Neuronal stem cell (in vitro differentiated cells): Measurements from ENCODE around the gene SAMD11.

Source experiments
- DNase-seq: peaks from one replicate; pipeline ENCODE4 v3.0.0-alpha.2; 2013; ENCODE audit warnings: low spot score
- H2AFZ ChIP-seq: one replicate; pipeline ENCODE4 v1.6.1; 2013; ENCODE audit warnings: mild to moderate bottlenecking, low read length, inconsistent platforms
- H2AK5ac ChIP-seq: 2 replicates; pipeline ENCODE4 v1.6.1; 2013; ENCODE audit warnings: low read depth, mild to moderate bottlenecking, inconsistent platforms, low read length, moderate library complexity, mixed read lengths
- H2BK120ac ChIP-seq: 2 replicates; pipeline ENCODE4 v1.6.1; 2013; ENCODE audit warnings: low read depth, mild to moderate bottlenecking, inconsistent platforms, low read length, moderate library complexity, mixed read lengths
- H2BK12ac ChIP-seq: one replicate; pipeline ENCODE4 v1.6.1; 2013; ENCODE audit warnings: low read length, inconsistent platforms
- H2BK15ac ChIP-seq: 2 replicates; pipeline ENCODE4 v1.6.1; 2013; ENCODE audit warnings: mild to moderate bottlenecking, low read length, inconsistent platforms, mixed read lengths
- H2BK5ac ChIP-seq: one replicate; pipeline ENCODE4 v1.6.1; 2013; ENCODE audit warnings: inconsistent platforms, mild to moderate bottlenecking, low read length, moderate library complexity
- H3K14ac ChIP-seq: one replicate; pipeline ENCODE4 v1.6.1; 2013; ENCODE audit warnings: low read length, inconsistent platforms
- H3K18ac ChIP-seq: 2 replicates; pipeline ENCODE4 v1.6.1; 2013; ENCODE audit warnings: low read length, inconsistent platforms
- H3K23ac ChIP-seq: 2 replicates; pipeline ENCODE4 v1.6.1; 2013; ENCODE audit warnings: low read depth, mild to moderate bottlenecking, mixed read lengths, low read length, inconsistent platforms; ENCODE audit not compliant: poor library complexity
- H3K27ac ChIP-seq: replicated peaks from 3 replicates; pipeline ENCODE4 v1.5.1; 2013; ENCODE audit warnings: low read length, inconsistent platforms
- H3K27me3 ChIP-seq, 3 experiments: 2 replicates each; pipeline ENCODE4 v1.6.1; 2013; ENCODE audit warnings: low read length in 3 of 3, mild to moderate bottlenecking in 2 of 3, inconsistent platforms in 1 of 3, low read depth in 1 of 3, mixed read lengths in 1 of 3, moderate library complexity in 1 of 3; ENCODE audit not compliant: control insufficient read depth in 3 of 3, insufficient read depth in 3 of 3
- H3K36me3 ChIP-seq, 2 donors: replicated peaks in 1 of 2; 2 replicates each; pipeline ENCODE4 v1.6.1; 2013; ENCODE audit warnings: low read length in 2 of 2; ENCODE audit not compliant: control insufficient read depth in 2 of 2, insufficient read depth in 2 of 2
- H3K4ac ChIP-seq: 2 replicates; pipeline ENCODE4 v1.6.1; 2013; ENCODE audit warnings: inconsistent platforms, mild to moderate bottlenecking, low read length, moderate library complexity
- H3K4me1 ChIP-seq, 2 donors: 1 replicate in 1 of 2; 2 replicates in 1 of 2; pipeline ENCODE4 v1.6.1; 2013; ENCODE audit warnings: low read length in 2 of 2, low read depth in 1 of 2; ENCODE audit not compliant: control insufficient read depth in 2 of 2, insufficient read depth in 1 of 2
- H3K4me2 ChIP-seq: one replicate; pipeline ENCODE4 v1.6.1; 2013; ENCODE audit warnings: mild to moderate bottlenecking, low read length, inconsistent platforms; ENCODE audit not compliant: insufficient read depth, poor library complexity, severe bottlenecking
- H3K4me3 ChIP-seq, 2 donors: 2 replicates each; pipeline ENCODE4 v1.5.1; 2013; ENCODE audit warnings: low read length in 2 of 2, mild to moderate bottlenecking in 2 of 2, inconsistent platforms in 1 of 2, moderate library complexity in 1 of 2
- H3K79me1 ChIP-seq: one replicate; pipeline ENCODE4 v1.6.1; 2013; ENCODE audit warnings: low read depth, mild to moderate bottlenecking, inconsistent platforms, low read length, moderate library complexity
- H3K9ac ChIP-seq: one replicate; pipeline ENCODE4 v1.6.1; 2013; ENCODE audit warnings: mild to moderate bottlenecking, low read depth, low read length, inconsistent platforms; ENCODE audit not compliant: poor library complexity
- H3K9me3 ChIP-seq, 2 donors: replicated peaks in 1 of 2; 2 replicates each; pipeline versions ENCODE3 to v1.6.1; 2013; ENCODE audit warnings: low read length in 2 of 2, mild to moderate bottlenecking in 2 of 2, inconsistent platforms in 1 of 2, low read depth in 1 of 2, mixed read lengths in 1 of 2, moderate library complexity in 1 of 2; ENCODE audit not compliant: control insufficient read depth in 2 of 2, insufficient read depth in 1 of 2
- H4K8ac ChIP-seq: one replicate; pipeline ENCODE4 v1.6.1; 2013; ENCODE audit warnings: low read depth, mild to moderate bottlenecking, inconsistent platforms, low read length, moderate library complexity
- H4K91ac ChIP-seq: one replicate; pipeline ENCODE4 v1.6.1; 2013; ENCODE audit warnings: low read length, low read depth, mild to moderate bottlenecking, inconsistent platforms; ENCODE audit not compliant: poor library complexity
- WGBS, 2 donors: extraction: QIAGEN DNeasy Blood & Tissue Kit; methylation state at CpG; one replicate each; pipeline ENCODE4 v1.1.7; 2013; ENCODE audit warnings: missing lambda C conversion rate in 2 of 2, mixed read lengths in 1 of 2; ENCODE audit not compliant: insufficient read length in 2 of 2, insufficient replicate concordance in 1 of 2; ENCODE audit errors: extremely low coverage in 2 of 2; 5-methylcytosine and 5-hydroxymethylcytosine counted together

SAMD11 gene

GRCh38 chr1:941015-941587 lies 17.4 kb downstream of the SAMD11 start:
- peaks cover 24 to 27% of the 10 kb centered on the region in 2 donors for H3K4me1 ChIP-seq
- H3K9me3 ChIP-seq, result no peaks in the 10 kb centered on the region
- H3K4ac ChIP-seq, result no peak overlapping the region
- no peak overlapping the region for H4K8ac ChIP-seq
- peak overlapping the region in 1 of 2 donors; percentile 9 for H3K4me3 ChIP-seq
- peak overlapping the region; percentile 78 for H2AFZ ChIP-seq
- H3K23ac ChIP-seq, result peak overlapping the region; percentile 85
- WGBS, 2 donors, result no CpG with 5 or more reads among the region's 36 CpGs
- H3K4me2 ChIP-seq, result peak overlapping the region; percentile 49
- peak overlapping the region; percentile 91 for H2BK120ac ChIP-seq
- H3K36me3 ChIP-seq, result peaks cover 4 to 20% of the 10 kb centered on the region in 2 donors
- no peak overlapping the region for H3K27ac ChIP-seq
- peaks cover 34 to 75% (median 70%) of the 10 kb centered on the region in 3 experiments for H3K27me3 ChIP-seq
- peak overlapping the region; percentile 90 for H2BK5ac ChIP-seq
- H2BK15ac ChIP-seq, result peak overlapping the region; percentile 85
- no peak overlapping the region for H4K91ac ChIP-seq
- H3K9ac ChIP-seq, result peak overlapping the region; percentile 44
- H2AK5ac ChIP-seq, result peak overlapping the region; percentile 84
- no peak for DNase-seq
- peak overlapping the region; percentile 90 for H2BK12ac ChIP-seq
- H3K79me1 ChIP-seq, result peaks cover 4% of the 10 kb centered on the region
- H3K18ac ChIP-seq, result peak overlapping the region; percentile 98
- peak overlapping the region; percentile 56 for H3K14ac ChIP-seq

- Histone ChIP-seq H4K91ac (no peak overlapping the region), H3K4me1 (peaks cover 24 to 27% of the 10 kb centered on the region in 2 donors), H3K18ac (peak overlapping the region; percentile 98), H3K4me2 (peak overlapping the region; percentile 73), H2BK12ac (no peak overlapping the region), H2BK15ac (peak overlapping the region; percentile 85), H3K9ac (no peak overlapping the region), H2AK5ac (peak overlapping the region; percentile 84), H3K9me3 (no peaks in the 10 kb centered on the region), H3K4ac (no peak overlapping the region), H3K27ac (no peak overlapping the region), H3K36me3 (peaks cover 7 to 25% of the 10 kb centered on the region in 2 donors), H3K79me1 (peaks cover 4% of the 10 kb centered on the region), H2AFZ (peak overlapping the region; percentile 71), H4K8ac (no peak overlapping the region), H3K23ac (peak overlapping the region; percentile 85), H2BK5ac (peak overlapping the region; percentile 90), H2BK120ac (no peak overlapping the region), H3K4me3 (peak overlapping the region in 1 of 2 donors; percentile 69), H3K27me3 (peaks cover 34 to 69% (median 64%) of the 10 kb centered on the region in 3 experiments), H3K14ac (peak overlapping the region; percentile 38)
- no CpG with 5 or more reads among the region's 98 CpGs for WGBS, 2 donors
- peak; percentile 77 for DNase-seq
These were observed 18.1 kb downstream of the SAMD11 start for GRCh38 chr1:941588-942383.

- peaks cover 4% of the 10 kb centered on the region for H3K79me1 ChIP-seq
- H3K18ac ChIP-seq, result peak overlapping the region; percentile 93
- H3K27ac ChIP-seq, result no peak overlapping the region
These were observed 18.7 kb downstream of the SAMD11 start for GRCh38 chr1:942411-942821.

More at GRCh38 chr1:942411-942821, 18.7 kb downstream of the SAMD11 start:
- Histone ChIP-seq H2BK15ac (no peak overlapping the region), H2BK120ac (no peak overlapping the region), H3K9me3 (no peaks in the 10 kb centered on the region), H3K4me2 (peak overlapping the region; percentile 73), H3K4me1 (peaks cover 24 to 27% of the 10 kb centered on the region in 2 donors), H3K23ac (peak overlapping the region; percentile 80), H2AFZ (peak overlapping the region; percentile 71), H4K91ac (no peak overlapping the region), H4K8ac (no peak overlapping the region), H2AK5ac (peak overlapping the region; percentile 71), H3K4me3 (peak overlapping the region in 1 of 2 donors; percentile 41), H2BK12ac (no peak overlapping the region), H3K14ac (no peak overlapping the region), H3K27me3 (peaks cover 34 to 62% (median 60%) of the 10 kb centered on the region in 3 experiments), H2BK5ac (peak overlapping the region; percentile 53), H3K36me3 (peaks cover 7 to 31% of the 10 kb centered on the region in 2 donors), H3K9ac (no peak overlapping the region), H3K4ac (no peak overlapping the region)
- DNase-seq, result no peak
- WGBS, 2 donors, result no CpG with 5 or more reads among the region's 48 CpGs
